NCI-H1092 (cell line): ENCODE data around the gene PLCH1.

Experiments used
- DNase-seq: peaks from one replicate; lab custom pipeline; 2025; lab: John Stamatoyannopoulos, UW

Gene PLCH1

GRCh38 chr3:155688481-155688880, 56.4 kb downstream of the PLCH1 start:
- no peak for DNase-seq

- no peak for DNase-seq
Observed at GRCh38 chr3:155683344-155683720, 61.5 kb downstream of the PLCH1 start.

- DNase-seq = no peak
Observed at GRCh38 chr3:155682426-155683343, 62.2 kb downstream of the PLCH1 start.

- no peak for DNase-seq
Observed at GRCh38 chr3:155676252-155676981, 68.5 kb downstream of the PLCH1 start.

GRCh38 chr3:155675094-155675493, 69.8 kb downstream of the PLCH1 start:
- DNase-seq = no peak

- DNase-seq = no peak
Observed at GRCh38 chr3:155673421-155673820, 71.5 kb downstream of the PLCH1 start.

GRCh38 chr3:155670335-155670734, 74.5 kb downstream of the PLCH1 start:
- no peak for DNase-seq

GRCh38 chr3:155667988-155668387, 76.9 kb downstream of the PLCH1 start:
- no peak for DNase-seq

- DNase-seq = no peak
Observed at GRCh38 chr3:155664925-155665695, 79.8 kb downstream of the PLCH1 start.

GRCh38 chr3:155663467-155664212, 81.2 kb downstream of the PLCH1 start:
- no peak for DNase-seq

GRCh38 chr3:155661760-155662159, 83.1 kb downstream of the PLCH1 start:
- no peak for DNase-seq

GRCh38 chr3:155661042-155661441, 83.8 kb downstream of the PLCH1 start:
- DNase-seq = no peak

GRCh38 chr3:155658671-155659261, 86.1 kb downstream of the PLCH1 start:
- DNase-seq = no peak

GRCh38 chr3:155658006-155658405, 86.9 kb downstream of the PLCH1 start:
- DNase-seq = no peak

GRCh38 chr3:155657161-155657560, 87.7 kb downstream of the PLCH1 start:
- DNase-seq = no peak

- DNase-seq = no peak
Observed at GRCh38 chr3:155656466-155656865, 88.4 kb downstream of the PLCH1 start.

- no peak for DNase-seq
Observed at GRCh38 chr3:155651489-155652218, 93.2 kb downstream of the PLCH1 start.

- DNase-seq = no peak
Observed at GRCh38 chr3:155648013-155648591, 96.8 kb downstream of the PLCH1 start.

- no peak for DNase-seq
Observed at GRCh38 chr3:155647206-155647605, 97.7 kb downstream of the PLCH1 start.

- DNase-seq = no peak
Observed at GRCh38 chr3:155646669-155647068, 98.2 kb downstream of the PLCH1 start.
